Measurements from ENCODE around the gene ASIC2.

DNA sequence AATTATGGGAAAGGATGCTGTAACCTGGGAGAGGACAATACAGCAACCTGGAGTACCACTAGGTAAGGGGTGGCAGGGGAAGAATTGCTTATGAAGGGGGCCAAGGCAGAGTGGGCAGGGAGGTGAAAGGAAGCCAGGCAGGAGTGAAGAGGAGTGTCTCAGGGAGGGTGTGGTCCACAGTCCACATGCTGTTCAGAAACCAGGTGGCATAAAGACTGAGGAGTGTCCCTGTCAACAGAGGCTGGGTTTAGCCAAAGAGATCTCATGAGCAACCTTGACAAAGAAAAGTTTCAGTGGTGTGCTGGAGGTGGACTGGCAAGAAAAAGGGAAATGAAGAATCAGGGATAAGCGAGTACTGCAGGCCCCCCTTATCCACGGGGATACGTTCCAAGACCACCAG lies 213.0 kb downstream of the ASIC2 start:
- TF ChIP-seq MYC (IDR thresholded peaks at IDR 0.05; ENCODE audit: low read depth, low read length) = no peak
- TF ChIP-seq, protein P1, sequence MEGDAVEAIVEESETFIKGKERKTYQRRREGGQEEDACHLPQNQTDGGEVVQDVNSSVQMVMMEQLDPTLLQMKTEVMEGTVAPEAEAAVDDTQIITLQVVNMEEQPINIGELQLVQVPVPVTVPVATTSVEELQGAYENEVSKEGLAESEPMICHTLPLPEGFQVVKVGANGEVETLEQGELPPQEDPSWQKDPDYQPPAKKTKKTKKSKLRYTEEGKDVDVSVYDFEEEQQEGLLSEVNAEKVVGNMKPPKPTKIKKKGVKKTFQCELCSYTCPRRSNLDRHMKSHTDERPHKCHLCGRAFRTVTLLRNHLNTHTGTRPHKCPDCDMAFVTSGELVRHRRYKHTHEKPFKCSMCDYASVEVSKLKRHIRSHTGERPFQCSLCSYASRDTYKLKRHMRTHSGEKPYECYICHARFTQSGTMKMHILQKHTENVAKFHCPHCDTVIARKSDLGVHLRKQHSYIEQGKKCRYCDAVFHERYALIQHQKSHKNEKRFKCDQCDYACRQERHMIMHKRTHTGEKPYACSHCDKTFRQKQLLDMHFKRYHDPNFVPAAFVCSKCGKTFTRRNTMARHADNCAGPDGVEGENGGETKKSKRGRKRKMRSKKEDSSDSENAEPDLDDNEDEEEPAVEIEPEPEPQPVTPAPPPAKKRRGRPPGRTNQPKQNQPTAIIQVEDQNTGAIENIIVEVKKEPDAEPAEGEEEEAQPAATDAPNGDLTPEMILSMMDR (IDR thresholded peaks at IDR 0.05; ENCODE audit: extremely low read depth in 1 of 2, insufficient read depth in 1 of 2, low read depth in 1 of 2, low read length in 2 of 2) = no peak
- no peak for TF ChIP-seq POLR2A (IDR thresholded peaks at IDR 0.05; ENCODE audit: low read depth, low read length)

Data from endothelial cell of umbilical vein (primary cell).